ENCODE data around the gene ZNF568. TPM values are rescaled to one million over a fixed set of nuclear protein-coding genes. Genes with fewer than 3 reads are reported as not detected.

The ZNF568 gene
- 10 to 100 TPM in 2 of 6 donors, 1 to 10 TPM in 4; 4.8 to 12.3 (median 7.3) TPM for total RNA-seq

DNA sequence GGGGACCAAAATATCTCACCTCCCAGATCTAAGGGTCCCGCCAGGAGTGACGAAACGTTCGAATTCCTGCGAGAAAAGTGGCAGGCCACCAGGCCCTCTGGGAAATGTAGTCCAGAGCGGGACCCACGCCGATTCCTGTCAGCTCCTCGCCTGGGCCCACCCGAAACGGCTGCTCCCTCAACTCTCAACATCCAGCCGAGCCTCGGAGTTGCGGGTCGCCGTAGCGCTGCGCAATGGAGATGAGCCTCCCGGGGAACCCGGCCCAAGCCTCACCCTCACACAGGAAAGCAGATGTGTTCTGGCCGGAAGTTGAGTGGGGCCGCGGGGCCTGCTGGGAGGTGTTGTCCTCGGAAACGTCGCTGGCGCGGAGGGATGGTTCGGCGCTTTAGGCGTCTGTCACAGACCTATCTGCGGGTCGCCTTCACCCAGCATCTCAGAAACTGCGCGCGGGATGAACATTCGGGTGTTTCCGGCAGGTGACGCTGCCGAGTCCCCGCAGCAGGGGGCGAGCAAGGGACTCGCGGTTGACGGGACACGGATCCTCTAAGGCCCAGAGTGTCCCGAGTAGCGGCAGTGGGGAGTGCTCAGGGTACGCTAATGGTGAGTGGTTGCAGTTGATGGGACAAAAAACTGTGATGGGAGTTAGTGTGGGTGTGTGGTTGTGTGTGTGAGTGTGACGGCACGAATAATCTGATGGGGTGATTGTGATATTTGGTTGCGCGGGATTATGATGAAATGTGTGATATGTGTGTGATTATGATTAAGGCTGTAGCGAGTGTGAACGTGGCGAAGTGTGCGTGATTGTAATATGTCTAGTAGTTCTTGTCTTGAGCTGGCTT lies at the start of gene ZNF568, which contains the start of gene ZNF829:
Gene ZNF568 (plus strand): TSS at position 341 of the 839 bp plus-strand sequence. CDS start 6,439 bp downstream, outside the sequence.
Gene ZNF829 (minus strand): TSS at position 300 of the 839 bp plus-strand sequence. CDS start 1,124 bp downstream, outside the sequence.
- H3K9me3 ChIP-seq = peaks cover 0 to 11% (median 8%) of the 10 kb centered on the region in 4 donors
- H3K4me1 ChIP-seq = peaks cover 6 to 19% (median 12%) of the 10 kb centered on the region in 4 donors
- H3K27ac ChIP-seq = peak within 1 kb of the TSS; percentile 86 to 96 (median 94)
- peaks cover 0 to 24% (median 11%) of the 10 kb centered on the region in 4 donors for H3K36me3 ChIP-seq
- TF ChIP-seq EP300 (IDR thresholded peaks at IDR 0.05) (no peak), POLR2A (IDR thresholded peaks at IDR 0.05) (peak in 2 of 4 donors; percentile 22 to 35), POLR2AphosphoS5 (IDR thresholded peaks at IDR 0.05) (peak; percentile 49 to 79)
- TF ChIP-seq, protein P1, sequence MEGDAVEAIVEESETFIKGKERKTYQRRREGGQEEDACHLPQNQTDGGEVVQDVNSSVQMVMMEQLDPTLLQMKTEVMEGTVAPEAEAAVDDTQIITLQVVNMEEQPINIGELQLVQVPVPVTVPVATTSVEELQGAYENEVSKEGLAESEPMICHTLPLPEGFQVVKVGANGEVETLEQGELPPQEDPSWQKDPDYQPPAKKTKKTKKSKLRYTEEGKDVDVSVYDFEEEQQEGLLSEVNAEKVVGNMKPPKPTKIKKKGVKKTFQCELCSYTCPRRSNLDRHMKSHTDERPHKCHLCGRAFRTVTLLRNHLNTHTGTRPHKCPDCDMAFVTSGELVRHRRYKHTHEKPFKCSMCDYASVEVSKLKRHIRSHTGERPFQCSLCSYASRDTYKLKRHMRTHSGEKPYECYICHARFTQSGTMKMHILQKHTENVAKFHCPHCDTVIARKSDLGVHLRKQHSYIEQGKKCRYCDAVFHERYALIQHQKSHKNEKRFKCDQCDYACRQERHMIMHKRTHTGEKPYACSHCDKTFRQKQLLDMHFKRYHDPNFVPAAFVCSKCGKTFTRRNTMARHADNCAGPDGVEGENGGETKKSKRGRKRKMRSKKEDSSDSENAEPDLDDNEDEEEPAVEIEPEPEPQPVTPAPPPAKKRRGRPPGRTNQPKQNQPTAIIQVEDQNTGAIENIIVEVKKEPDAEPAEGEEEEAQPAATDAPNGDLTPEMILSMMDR (IDR thresholded peaks at IDR 0.05) = peak; percentile 25 to 84 (median 70)
- ATAC-seq (ENCODE audit: low FRiP score in 2 of 2) (peak; percentile 96 to 99), DNase-seq (peak; percentile 89 to 94)
- peak within 1 kb of the TSS; percentile 46 to 81 (median 66) for H3K4me3 ChIP-seq
- 0 to 1% methylated on average over 10 to 31 of the region's 57 CpGs for WGBS, 2 donors
- H3K27me3 ChIP-seq = no peaks in the 10 kb centered on the region

DNA sequence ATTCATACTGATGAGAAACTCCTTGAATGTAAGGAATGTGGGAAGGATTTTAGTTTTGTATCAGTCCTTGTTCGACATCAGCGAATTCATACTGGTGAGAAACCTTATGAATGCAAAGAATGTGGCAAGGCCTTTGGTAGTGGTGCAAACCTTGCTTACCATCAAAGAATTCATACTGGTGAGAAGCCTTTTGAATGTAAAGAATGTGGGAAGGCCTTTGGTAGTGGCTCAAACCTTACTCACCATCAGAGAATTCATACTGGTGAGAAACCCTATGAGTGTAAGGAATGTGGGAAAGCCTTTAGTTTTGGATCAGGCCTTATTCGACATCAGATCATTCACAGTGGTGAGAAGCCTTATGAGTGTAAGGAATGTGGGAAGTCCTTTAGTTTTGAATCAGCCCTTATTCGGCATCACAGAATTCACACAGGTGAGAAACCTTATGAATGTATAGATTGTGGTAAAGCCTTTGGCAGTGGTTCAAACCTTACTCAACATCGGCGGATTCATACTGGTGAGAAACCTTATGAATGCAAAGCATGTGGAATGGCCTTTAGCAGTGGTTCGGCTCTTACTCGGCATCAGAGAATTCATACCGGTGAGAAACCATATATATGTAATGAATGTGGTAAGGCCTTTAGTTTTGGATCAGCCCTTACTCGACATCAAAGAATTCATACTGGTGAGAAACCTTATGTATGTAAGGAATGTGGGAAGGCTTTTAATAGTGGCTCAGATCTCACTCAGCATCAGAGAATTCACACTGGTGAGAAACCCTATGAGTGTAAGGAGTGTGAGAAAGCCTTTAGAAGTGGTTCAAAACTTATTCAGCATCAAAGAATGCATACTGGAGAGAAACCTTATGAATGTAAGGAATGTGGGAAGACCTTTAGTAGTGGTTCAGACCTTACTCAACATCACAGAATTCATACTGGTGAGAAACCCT lies 38.9 kb upstream of the ZNF568 start:
- Histone ChIP-seq H3K27ac (no peak overlapping the region), H3K4me1 (no peaks in the 10 kb centered on the region), H3K4me3 (no peak overlapping the region), H3K9me3 (peaks cover 99 to 100% (median 100%) of the 10 kb centered on the region in 4 donors), H3K27me3 (no peaks in the 10 kb centered on the region), H3K36me3 (peaks cover 14 to 59% (median 42%) of the 10 kb centered on the region in 4 donors)
- TF ChIP-seq POLR2A (IDR thresholded peaks at IDR 0.05) = no peak
- DNase-seq (no peak), ATAC-seq (ENCODE audit: low FRiP score in 2 of 2) (no peak)
- WGBS, 2 donors = 96% methylated on average over 10 of the region's 10 CpGs

DNA sequence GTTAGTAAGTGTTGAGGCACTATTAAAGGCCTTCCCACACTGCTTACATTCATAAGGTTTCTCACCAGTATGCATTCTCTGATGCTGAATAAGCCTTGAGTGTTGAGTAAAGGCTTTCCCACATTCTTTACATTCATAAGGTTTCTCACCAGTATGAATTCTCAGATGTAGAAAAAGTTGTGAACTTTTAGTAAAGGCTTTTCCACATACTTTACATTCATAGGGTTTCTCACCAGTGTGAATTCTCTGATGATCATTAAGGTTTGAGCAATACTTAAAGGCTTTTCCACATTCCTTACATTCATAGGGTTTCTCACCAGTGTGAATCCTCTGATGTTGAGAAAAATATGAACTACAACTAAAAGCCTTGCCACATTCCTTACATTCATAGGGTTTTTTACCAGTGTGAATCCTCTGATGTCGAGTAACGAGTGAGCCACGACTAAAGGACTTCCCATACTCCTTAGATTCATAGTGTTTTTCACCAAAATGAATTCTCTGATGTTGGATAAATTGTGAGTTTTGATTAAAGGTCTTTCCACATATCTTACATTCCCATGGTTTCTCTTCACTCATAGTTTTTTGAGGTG lies 24.3 kb upstream of the ZNF568 start:
- H3K27me3 ChIP-seq = no peaks in the 10 kb centered on the region
- TF ChIP-seq POLR2A (IDR thresholded peaks at IDR 0.05) (no peak), EP300 (IDR thresholded peaks at IDR 0.05) (no peak), POLR2AphosphoS5 (IDR thresholded peaks at IDR 0.05) (no peak)
- TF ChIP-seq, protein P1 (IDR thresholded peaks at IDR 0.05) = no peak
- DNase-seq (no peak), ATAC-seq (ENCODE audit: low FRiP score in 2 of 2) (no peak)
- H3K4me3 ChIP-seq = no peak overlapping the region
- no peaks in the 10 kb centered on the region for H3K4me1 ChIP-seq
- H3K36me3 ChIP-seq = peaks cover 15 to 66% (median 51%) of the 10 kb centered on the region in 4 donors
- peaks cover 97 to 99% (median 98%) of the 10 kb centered on the region in 4 donors for H3K9me3 ChIP-seq
- WGBS, 2 donors = 98% methylated on average over 3 of the region's 3 CpGs
- H3K27ac ChIP-seq = no peak overlapping the region

DNA sequence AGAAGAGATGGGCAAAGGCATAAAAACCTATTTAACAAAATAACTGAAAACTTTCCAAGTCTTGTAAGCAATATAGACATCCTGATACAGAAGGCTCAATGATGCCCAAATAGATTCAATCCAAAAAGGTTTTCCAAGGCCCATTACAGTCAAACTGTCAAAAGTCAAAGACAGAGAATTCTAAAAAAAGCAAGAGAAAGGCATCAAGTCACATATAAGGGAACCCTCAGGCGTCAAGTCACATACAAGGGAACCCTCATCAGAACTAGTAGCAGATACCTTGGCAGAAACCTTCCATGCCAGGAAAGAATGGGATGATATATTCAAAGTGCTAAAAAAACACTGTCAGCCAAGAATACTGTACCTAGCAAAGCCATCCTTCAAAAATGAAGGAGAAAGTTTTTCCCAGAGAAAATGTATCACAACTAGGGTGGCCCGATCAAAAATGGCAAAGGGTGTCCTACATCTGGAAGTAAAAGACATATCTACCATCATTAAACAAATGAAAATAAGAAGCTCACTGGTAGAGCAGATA lies 21.2 kb upstream of the ZNF568 start:
- WGBS, 2 donors = 95 to 100% methylated on average over 2 of the region's 2 CpGs
- TF ChIP-seq POLR2AphosphoS5 (IDR thresholded peaks at IDR 0.05) (no peak), EP300 (IDR thresholded peaks at IDR 0.05) (no peak)
- Histone ChIP-seq H3K27ac (no peak overlapping the region), H3K9me3 (peaks cover 88 to 100% (median 98%) of the 10 kb centered on the region in 4 donors), H3K4me1 (no peaks in the 10 kb centered on the region), H3K4me3 (no peak overlapping the region), H3K27me3 (no peaks in the 10 kb centered on the region), H3K36me3 (peaks cover 15 to 90% (median 61%) of the 10 kb centered on the region in 4 donors)
- ATAC-seq (ENCODE audit: low FRiP score in 2 of 2) (no peak), DNase-seq (no peak)

DNA sequence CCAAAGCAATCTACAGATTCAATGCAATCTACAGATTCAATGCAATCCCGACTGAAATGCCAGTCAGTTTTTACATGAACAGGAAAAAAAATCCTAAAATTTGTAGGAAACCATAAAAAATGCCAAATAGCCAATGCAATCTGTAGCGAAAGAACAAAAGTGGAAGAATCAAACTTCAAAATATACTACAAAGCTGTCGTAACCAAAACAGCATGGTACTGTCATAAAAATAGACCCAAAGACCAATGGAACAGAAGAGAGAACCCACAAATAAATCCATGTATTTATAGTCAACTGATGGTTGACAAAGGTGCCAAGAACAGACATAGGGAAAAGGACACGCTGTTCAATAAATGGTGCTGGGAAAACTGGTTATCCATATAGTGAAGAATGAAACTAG lies 17.7 kb upstream of the ZNF568 start:
- Histone ChIP-seq H3K27me3 (no peaks in the 10 kb centered on the region), H3K9me3 (peaks cover 82 to 99% (median 97%) of the 10 kb centered on the region in 4 donors), H3K4me3 (no peak overlapping the region), H3K27ac (no peak overlapping the region), H3K4me1 (no peaks in the 10 kb centered on the region), H3K36me3 (peaks cover 13 to 89% (median 59%) of the 10 kb centered on the region in 4 donors)
- ATAC-seq (ENCODE audit: low FRiP score in 2 of 2) = no peak
- DNase-seq = no peak
- 69 to 97% methylated on average over 4 of the region's 4 CpGs for WGBS, 2 donors
- TF ChIP-seq, protein P1 (IDR thresholded peaks at IDR 0.05) = no peak
- no peak for TF ChIP-seq POLR2AphosphoS5 (IDR thresholded peaks at IDR 0.05)
